ENCODE results near the gene PNPT1. TPM values are rescaled to one million over a fixed set of nuclear protein-coding genes. Genes with fewer than 3 reads are reported as not detected.

The PNPT1 gene
- total and polyA plus RNA-seq, 2 of the 13 experiments (the other 11 are each of a cell fraction or from before 2014, with no cell fraction given) = 23.4 to 61.0 TPM

- TF ChIP-seq AKNA (CRISPR knock-in tag; IDR thresholded peaks at IDR 0.05; ENCODE audit: borderline replicate concordance) (no peak), PCBP1 (IDR thresholded peaks at IDR 0.05; ENCODE audit: borderline replicate concordance, low read depth, low read length) (no peak), ZNF629 (CRISPR knock-in tag; conservative IDR thresholded peaks at IDR 0.05) (no peak), ZKSCAN5 (CRISPR knock-in tag; IDR thresholded peaks at IDR 0.05) (no peak), FOXP1 (IDR thresholded peaks at IDR 0.05) (no peak), FOXP1 (CRISPR knock-in tag; IDR thresholded peaks at IDR 0.05) (no peak), ZNF720 (CRISPR knock-in tag; IDR thresholded peaks at IDR 0.05) (no peak), ZNF766 (CRISPR knock-in tag; IDR thresholded peaks at IDR 0.05; ENCODE audit: borderline replicate concordance) (peak; percentile 61; the same call in 1 of the 2 replicates), NCOR1 (IDR thresholded peaks at IDR 0.05; ENCODE audit: borderline replicate concordance, low read length) (no peak), ZNF597 (CRISPR knock-in tag; IDR thresholded peaks at IDR 0.05) (no peak), SNAPC2 (CRISPR knock-in tag; IDR thresholded peaks at IDR 0.05) (no peak), POGZ (CRISPR knock-in tag; IDR thresholded peaks at IDR 0.05) (no peak), TCF7L2 (IDR thresholded peaks at IDR 0.05; ENCODE audit: low read depth, low read length) (no peak), DMTF1 (CRISPR knock-in tag; IDR thresholded peaks at IDR 0.05) (no peak), ZKSCAN8 (CRISPR knock-in tag; IDR thresholded peaks at IDR 0.05; ENCODE audit: borderline replicate concordance) (no peak), ZZZ3 (CRISPR knock-in tag; IDR thresholded peaks at IDR 0.05; ENCODE audit: borderline replicate concordance) (no peak), ZNF331 (CRISPR knock-in tag; IDR thresholded peaks at IDR 0.05) (no peak), IRX3 (CRISPR knock-in tag; IDR thresholded peaks at IDR 0.05; ENCODE audit: borderline replicate concordance, low read depth) (no peak), TEAD3 (CRISPR knock-in tag; optimal IDR thresholded peaks at IDR 0.05; ENCODE audit: borderline replicate concordance) (peak; percentile 33), NR0B2 (CRISPR knock-in tag; IDR thresholded peaks at IDR 0.05) (no peak), GATA4 (IDR thresholded peaks at IDR 0.05; ENCODE audit: borderline replicate concordance, low read depth) (no peak), KAT8 (CRISPR knock-in tag; IDR thresholded peaks at IDR 0.05) (peak; percentile 75; the same call in 1 of the 2 replicates), FOSL2 (CRISPR knock-in tag; IDR thresholded peaks at IDR 0.05) (peak; percentile 27; the same call in 1 of the 2 replicates)
These were observed 75.2 kb downstream of the PNPT1 start (continued) for GRCh38 chr2:55618275-55619055.
